ENCODE results near the gene SERHL2.
"Not testable (repeated sequence)": the region's sequence is repeated elsewhere in the genome, so short reads cannot be mapped to it uniquely, and the experiment has no call there.

Gene SERHL2

GRCh38 chr22:42608823-42609361 is 55.1 kb downstream of the SERHL2 start:
- DNase-seq = no peak

- DNase-seq = no peak
Observed at GRCh38 chr22:42610186-42610585, 56.4 kb downstream of the SERHL2 start.

- no peak for DNase-seq
Observed at GRCh38 chr22:42611051-42611450, 57.3 kb downstream of the SERHL2 start.

GRCh38 chr22:42612336-42612735 is 58.6 kb downstream of the SERHL2 start:
- DNase-seq = no peak

- DNase-seq = peak; percentile 43
Observed at GRCh38 chr22:42613872-42614301, 60.1 kb downstream of the SERHL2 start.

- DNase-seq = peak; percentile 97
Observed at GRCh38 chr22:42614312-42615091, 60.7 kb downstream of the SERHL2 start, which contains the start of gene POLDIP3. Gene POLDIP3, minus strand, starts transcription at chr22:42614883. Its CDS starts 26 bp downstream, at chr22:42614857.

GRCh38 chr22:42615092-42615859 is 61.5 kb downstream of the SERHL2 start:
- DNase-seq = peak; percentile 92

- DNase-seq = not testable (repeated sequence)
Observed at GRCh38 chr22:42615860-42616175, 62.1 kb downstream of the SERHL2 start.

GRCh38 chr22:42617155-42617983 is 63.6 kb downstream of the SERHL2 start:
- DNase-seq = no peak

- DNase-seq = no peak
Observed at GRCh38 chr22:42619261-42620063, 65.7 kb downstream of the SERHL2 start.

- no peak for DNase-seq
Observed at GRCh38 chr22:42620084-42620483, 66.3 kb downstream of the SERHL2 start.

GRCh38 chr22:42621505-42622002 is 67.8 kb downstream of the SERHL2 start:
- peak; percentile 24 for DNase-seq

GRCh38 chr22:42622061-42622710 is 68.4 kb downstream of the SERHL2 start:
- DNase-seq = no peak

GRCh38 chr22:42623301-42623751 is 69.6 kb downstream of the SERHL2 start:
- DNase-seq = no peak
